ENCODE results near the gene HNRNPUL1. TPM values are rescaled to one million over a fixed set of nuclear protein-coding genes. Genes with fewer than 3 reads are reported as not detected.

Gene HNRNPUL1
- total and polyA plus RNA-seq, 12 donors = 55.5 to 151 (median 106) TPM

- DNase-seq (peak; percentile 94 to 95), ATAC-seq (peak; percentile 59 to 83 (median 72))
- Histone ChIP-seq H3K9me3 (no peaks in the 10 kb centered on the region), H3K36me3 (peaks cover 1 to 65% (median 52%) of the 10 kb centered on the region in 9 donors), H3K4me1 (peaks cover 11 to 75% (median 51%) of the 10 kb centered on the region in 9 donors), H3K4me3 (peak overlapping the region in 7 of 10 donors; percentile 59 to 84 (median 79)), H3K27ac (peak overlapping the region in 9 of 10 donors; percentile 92 to 99 (median 95)), H3K27me3 (no peaks in the 10 kb centered on the region)
- WGBS, 2 donors = 19 to 21% methylated on average over 8 of the region's 8 CpGs
- TF ChIP-seq CTCF (IDR thresholded peaks at IDR 0.05) = peak; percentile 89 to 98 (median 96)
- intact Hi-C loops (cut with DNase I) = loop anchor here (1.0 to 5.0 kb wide), 9 partner anchors 41 to 336 kb away; partner anchors contain the start of genes HNRNPUL1 (in 3 of the 10) and B3GNT8 (in 1 of the 10)
Measured at GRCh38 chr19:41308450-41309179, 44.4 kb downstream of the HNRNPUL1 start.

- WGBS, 2 donors = 10 to 15% methylated on average over 26 of the region's 26 CpGs
- no peak for DNase-seq
- H3K4me3 ChIP-seq = peak overlapping the region; percentile 15 to 84 (median 70)
Measured at GRCh38 chr19:41309180-41310032, 45.2 kb downstream of the HNRNPUL1 start.

GRCh38 chr19:41310033-41310831 lies 46.1 kb downstream of the HNRNPUL1 start, which contains the start of gene CCDC97:
Gene CCDC97, plus strand, starts transcription at chr19:41310172. Its CDS starts 139 bp downstream, at chr19:41310311.
- peak; percentile 82 to 93 (median 87) for ATAC-seq
- 0% methylated on average over 47 of the region's 47 CpGs for WGBS, 2 donors
- peak; percentile 88 to 89 for DNase-seq
- Histone ChIP-seq H3K27me3 (no peaks in the 10 kb centered on the region), H3K9me3 (no peaks in the 10 kb centered on the region), H3K4me3 (peak within 1 kb of the TSS; percentile 15 to 84 (median 70)), H3K27ac (peak within 1 kb of the TSS; percentile 89 to 99 (median 94)), H3K36me3 (peaks cover 0 to 65% (median 42%) of the 10 kb centered on the region in 9 donors), H3K4me1 (peaks cover 6 to 64% (median 39%) of the 10 kb centered on the region in 9 donors)
- intact Hi-C loops (cut with DNase I) = loop anchor here in 6 of 10 donors (2.0 to 5.0 kb wide), 5 partner anchors 42 to 127 kb away; partner anchors contain the start of genes TGFB1 (in 6 of the 6), B3GNT8 (in 1 of the 6) and DMAC2 (in 1 of the 6)
- TF ChIP-seq CTCF (IDR thresholded peaks at IDR 0.05) = peak in 2 of 9 donors; percentile 8 to 14

More at GRCh38 chr19:41309180-41310032, 45.2 kb downstream of the HNRNPUL1 start:
- intact Hi-C loops (cut with DNase I) = loop anchor here (2.0 to 5.0 kb wide), 10 partner anchors 42 to 337 kb away; partner anchors contain the start of genes TGFB1 (in 6 of the 10), HNRNPUL1 (in 3 of the 10), B3GNT8 (in 2 of the 10) and DMAC2 (in 1 of the 10)
- no peaks in the 10 kb centered on the region for H3K27me3 ChIP-seq
- H3K27ac ChIP-seq = peak overlapping the region; percentile 89 to 99 (median 94)
- peaks cover 0 to 65% (median 47%) of the 10 kb centered on the region in 9 donors for H3K36me3 ChIP-seq
- ATAC-seq = peak; percentile 4 to 48 (median 23)
- H3K9me3 ChIP-seq = no peaks in the 10 kb centered on the region
- no peak for TF ChIP-seq CTCF (IDR thresholded peaks at IDR 0.05)
- H3K4me1 ChIP-seq = peaks cover 11 to 72% (median 47%) of the 10 kb centered on the region in 9 donors

Data from heart right ventricle (tissue), 16 donors.